Neural progenitor cell (in vitro differentiated cells): ENCODE results near the gene PMF1. TPM values are rescaled to one million over a fixed set of nuclear protein-coding genes. Genes with fewer than 3 reads are reported as not detected.

Experiments used
- DNase-seq: peaks from one replicate; pipeline ENCODE4 v3.0.0-alpha.2; 2016; ENCODE audit warnings: low spot score
- H2AFZ ChIP-seq: fragments of 200-600 bp; sonication (generic); replicated peaks from 2 replicates; pipeline ENCODE4 v1.6.1; 2016; ENCODE audit warnings: antibody characterized with exemption
- H3F3A ChIP-seq: fragments of 200-600 bp; sonication (generic); 2 replicates; pipeline ENCODE4 v1.6.1; 2016; ENCODE audit warnings: antibody characterized with exemption, low read depth
- H3K27ac ChIP-seq: fragments of 200-600 bp; sonication (generic); 2 replicates; pipeline ENCODE4 v1.5.1; 2016; ENCODE audit warnings: mild to moderate bottlenecking
- H3K27me3 ChIP-seq: fragments of 200-600 bp; sonication (generic); 2 replicates; pipeline ENCODE4 v1.6.1; 2016; ENCODE audit warnings: mild to moderate bottlenecking, moderate library complexity
- H3K36me3 ChIP-seq: fragments of 200-600 bp; sonication (generic); 2 replicates; pipeline ENCODE4 v1.5.1; 2016
- H3K4me1 ChIP-seq: fragments of 200-600 bp; sonication (generic); 2 replicates; pipeline ENCODE4 v1.6.1; 2016; ENCODE audit warnings: mixed run types
- H3K4me2 ChIP-seq: fragments of 200-600 bp; sonication (generic); 2 replicates; pipeline ENCODE4 v1.6.1; 2016
- H3K4me3 ChIP-seq: fragments of 200-600 bp; sonication (generic); 2 replicates; pipeline ENCODE4 v1.5.1; 2016
- H3K79me2 ChIP-seq: fragments of 200-600 bp; sonication (generic); 2 replicates; pipeline ENCODE4 v1.6.1; 2016; ENCODE audit warnings: low read depth
- H3K9ac ChIP-seq: fragments of 200-600 bp; sonication (generic); 2 replicates; pipeline ENCODE4 v1.6.1; 2016
- H3K9me3 ChIP-seq: fragments of 200-600 bp; sonication (generic); 2 replicates; pipeline ENCODE4 v1.5.1; 2016; ENCODE audit warnings: low read depth
- H4K20me1 ChIP-seq: fragments of 200-600 bp; sonication (generic); 2 replicates; pipeline ENCODE4 v1.6.1; 2016; ENCODE audit warnings: low read depth
- H3K27ac Mint-ChIP-seq: 3 replicates; pipeline ENCODE4 v1.8.0; 2021; ENCODE audit warnings: mixed read lengths
- H3K27me3 Mint-ChIP-seq: 2 replicates; pipeline ENCODE4 v1.8.0; 2022; ENCODE audit warnings: low read depth, mild to moderate bottlenecking, inconsistent platforms, moderate library complexity, mixed read lengths; ENCODE audit not compliant: insufficient read depth
- H3K36me3 Mint-ChIP-seq: 3 replicates; pipeline ENCODE4 v1.8.0; 2021; ENCODE audit warnings: mixed read lengths
- H3K4me1 Mint-ChIP-seq: 3 replicates; pipeline ENCODE4 v1.8.0; 2021; ENCODE audit warnings: mixed read lengths
- H3K4me3 Mint-ChIP-seq: 3 replicates; pipeline ENCODE4 v1.8.0; 2021; ENCODE audit warnings: mild to moderate bottlenecking, moderate library complexity, mixed read lengths
- H3K9me3 Mint-ChIP-seq: 3 replicates; pipeline ENCODE4 v1.8.0; 2020; ENCODE audit warnings: mixed read lengths
- CTCF ChIP-seq: fragments of 200-600 bp; sonication (generic); IDR thresholded peaks from 2 replicates; pipeline ENCODE4 v1.5.1; 2017; ENCODE audit warnings: antibody characterized with exemption, mild to moderate bottlenecking
- EZH2 ChIP-seq: fragments of 200-600 bp; sonication (generic); IDR thresholded peaks from 2 replicates; pipeline ENCODE4 v1.6.1; 2017; ENCODE audit warnings: antibody characterized with exemption, mild to moderate bottlenecking, moderate library complexity
- EZH2phosphoT487 ChIP-seq: fragments of 200-600 bp; sonication (generic); IDR thresholded peaks from 2 replicates; pipeline ENCODE4 v1.6.1; 2017; ENCODE audit warnings: antibody characterized with exemption
- total RNA-seq: library from RNA; depleted of rRNA; stranded (reverse); fragments of >200 nt; gene quantifications from 2 replicates; pipeline ENCODE4 v1.2.3, GENCODE V29; 2015; ENCODE audit warnings: low replicate concordance

PMF1 gene
- total RNA-seq, 1 donor from 2014 or later = 103 TPM

DNA sequence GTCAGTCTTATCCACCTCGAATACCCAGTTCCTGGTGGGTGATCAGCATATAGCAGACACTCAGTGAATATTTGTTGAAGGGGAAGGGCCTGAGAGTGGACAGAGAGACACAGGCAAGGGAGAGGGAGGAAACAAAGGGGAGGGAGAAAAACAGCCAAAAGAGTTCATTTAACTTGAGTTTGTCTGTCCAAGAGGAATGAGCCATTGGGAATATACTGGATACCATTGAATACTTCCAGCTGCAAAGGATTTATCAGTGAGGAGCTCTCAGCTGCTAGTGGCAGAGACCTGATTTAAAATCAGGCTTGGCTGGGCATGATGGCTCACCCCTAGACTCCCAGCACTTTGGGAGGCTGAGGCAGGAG lies 17.6 kb downstream of the PMF1 start:
- no peak overlapping the region for H3K4me2 ChIP-seq
- Mint-ChIP-seq H3K27ac (peak overlapping the region; percentile 69), H3K9me3 (no peaks in the 10 kb centered on the region), H3K36me3 (peaks cover 18% of the 10 kb centered on the region), H3K27me3 (peaks cover 4% of the 10 kb centered on the region), H3K4me1 (peaks cover 1% of the 10 kb centered on the region), H3K4me3 (no peak overlapping the region)
- no peaks in the 10 kb centered on the region for H3K4me1 ChIP-seq
- H3K27me3 ChIP-seq = no peaks in the 10 kb centered on the region
- peaks cover 5% of the 10 kb centered on the region for H3K36me3 ChIP-seq
- H3F3A ChIP-seq = no peaks in the 10 kb centered on the region
- no peak overlapping the region for H3K27ac ChIP-seq
- no peak overlapping the region for H3K9ac ChIP-seq
- no peak overlapping the region for H2AFZ ChIP-seq
- H3K9me3 ChIP-seq = no peaks in the 10 kb centered on the region
- TF ChIP-seq EZH2phosphoT487 (no peak), EZH2 (no peak), CTCF (no peak)
- H3K4me3 ChIP-seq = no peak overlapping the region
- DNase-seq = no peak
- no peaks in the 10 kb centered on the region for H3K79me2 ChIP-seq
- H4K20me1 ChIP-seq = peaks cover 4% of the 10 kb centered on the region

DNA sequence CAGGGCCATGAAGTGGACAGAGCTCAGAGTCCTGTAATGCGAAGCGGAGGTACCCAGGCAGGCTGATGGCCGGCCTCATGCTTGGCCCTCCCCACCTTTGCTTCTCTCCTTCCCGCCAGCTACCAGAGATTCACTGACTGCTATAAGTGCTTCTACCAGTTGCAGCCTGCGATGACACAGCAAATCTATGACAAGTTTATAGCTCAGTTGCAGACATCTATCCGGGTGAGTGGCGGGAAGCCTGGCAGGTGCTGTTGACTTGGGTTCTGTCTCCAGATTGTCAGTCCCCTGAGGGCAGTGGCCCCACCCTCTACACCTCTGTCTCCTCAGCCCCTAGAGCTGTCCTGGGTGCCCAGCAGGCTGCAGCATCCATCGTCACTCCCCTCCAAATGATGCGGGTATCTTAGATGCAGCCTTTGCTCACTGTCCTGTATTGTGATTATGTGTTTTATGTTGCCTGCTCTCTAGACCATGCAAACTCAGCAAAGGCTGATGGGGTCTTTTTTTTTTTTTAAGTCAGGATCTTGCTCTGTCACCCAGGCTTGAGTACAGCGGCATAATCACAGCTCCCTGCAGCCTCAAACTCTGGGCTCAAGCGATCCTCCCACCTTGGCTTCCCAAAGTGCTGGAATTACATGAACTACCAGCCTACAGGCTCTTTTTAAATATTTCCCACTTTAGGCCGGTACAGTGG lies 19.5 kb downstream of the PMF1 start:
- peaks cover 25% of the 10 kb centered on the region for H3K36me3 Mint-ChIP-seq
- TF ChIP-seq EZH2 (no peak), CTCF (no peak), EZH2phosphoT487 (no peak)
- Histone ChIP-seq H3K27ac (no peak overlapping the region), H4K20me1 (no peaks in the 10 kb centered on the region), H3K79me2 (no peaks in the 10 kb centered on the region), H3K4me2 (no peak overlapping the region), H3K9ac (no peak overlapping the region), H3K36me3 (no peaks in the 10 kb centered on the region), H3K4me3 (no peak overlapping the region), H3K27me3 (no peaks in the 10 kb centered on the region), H3K9me3 (no peaks in the 10 kb centered on the region), H2AFZ (no peak overlapping the region), H3K4me1 (no peaks in the 10 kb centered on the region), H3F3A (no peaks in the 10 kb centered on the region)
- no peaks in the 10 kb centered on the region for H3K9me3 Mint-ChIP-seq
- H3K4me1 Mint-ChIP-seq = no peaks in the 10 kb centered on the region
- no peak overlapping the region for H3K4me3 Mint-ChIP-seq
- no peak overlapping the region for H3K27ac Mint-ChIP-seq
- peaks cover 2% of the 10 kb centered on the region for H3K27me3 Mint-ChIP-seq
- DNase-seq = no peak

DNA sequence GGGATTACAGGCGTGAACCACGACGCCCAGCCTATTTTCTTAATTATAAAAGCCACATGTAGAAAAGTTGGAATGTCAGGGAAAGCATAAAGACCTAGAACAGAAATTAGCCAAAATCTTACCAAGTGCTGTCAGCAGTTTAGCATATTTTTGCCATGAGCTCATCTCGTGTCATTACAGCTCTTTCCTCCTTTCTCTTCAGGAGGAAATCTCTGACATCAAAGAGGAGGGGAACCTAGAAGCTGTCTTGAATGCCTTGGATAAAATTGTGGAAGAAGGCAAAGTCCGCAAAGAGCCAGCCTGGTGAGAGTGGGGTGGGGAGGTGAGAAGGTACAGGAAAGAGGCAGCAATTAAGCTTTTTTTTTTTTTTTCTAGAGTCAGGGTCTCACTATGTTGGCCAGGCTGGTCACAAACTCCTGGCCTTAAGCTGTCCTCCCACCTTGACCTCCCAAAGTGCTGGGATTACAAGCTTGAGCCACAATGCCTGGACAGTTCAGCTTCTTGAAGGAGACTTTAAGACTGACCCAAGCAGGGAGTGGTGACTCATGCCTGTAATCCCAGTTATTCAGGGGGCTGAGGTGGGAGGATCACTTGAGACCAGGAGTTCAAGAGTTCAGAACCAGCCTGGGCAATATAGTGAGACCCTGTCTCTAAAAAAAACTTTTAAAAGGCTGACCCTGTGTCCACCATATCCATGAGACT lies 20.8 kb downstream of the PMF1 start:
- H3K27me3 ChIP-seq = no peaks in the 10 kb centered on the region
- no peaks in the 10 kb centered on the region for H3F3A ChIP-seq
- no peak for DNase-seq
- H4K20me1 ChIP-seq = no peaks in the 10 kb centered on the region
- Mint-ChIP-seq H3K4me3 (no peak overlapping the region), H3K27ac (no peak overlapping the region), H3K9me3 (no peaks in the 10 kb centered on the region), H3K4me1 (no peaks in the 10 kb centered on the region), H3K36me3 (peaks cover 26% of the 10 kb centered on the region), H3K27me3 (peaks cover 2% of the 10 kb centered on the region)
- H3K4me3 ChIP-seq = no peak overlapping the region
- H3K4me1 ChIP-seq = no peaks in the 10 kb centered on the region
- H2AFZ ChIP-seq = no peak overlapping the region
- H3K27ac ChIP-seq = no peak overlapping the region
- no peaks in the 10 kb centered on the region for H3K79me2 ChIP-seq
- no peak for TF ChIP-seq EZH2
- no peak overlapping the region for H3K9ac ChIP-seq
- peaks cover 3% of the 10 kb centered on the region for H3K36me3 ChIP-seq
- no peaks in the 10 kb centered on the region for H3K9me3 ChIP-seq
- no peak overlapping the region for H3K4me2 ChIP-seq

DNA sequence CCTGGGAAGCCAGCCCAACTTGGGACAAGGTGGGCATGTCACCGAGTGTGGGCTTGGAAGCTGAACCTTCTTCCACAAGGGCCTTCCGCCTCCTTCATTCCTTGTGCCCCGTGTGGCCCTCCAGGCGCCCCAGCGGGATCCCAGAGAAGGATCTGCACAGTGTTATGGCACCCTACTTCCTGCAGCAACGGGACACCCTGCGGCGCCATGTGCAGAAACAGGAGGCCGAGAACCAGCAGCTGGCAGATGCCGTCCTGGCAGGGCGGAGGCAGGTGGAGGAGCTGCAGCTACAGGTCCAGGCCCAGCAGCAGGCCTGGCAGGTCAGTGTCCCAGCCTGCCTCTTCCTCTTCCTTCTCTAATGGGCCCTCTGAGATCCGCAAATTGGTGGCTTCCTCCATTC lies 23.4 kb downstream of the PMF1 start:
- Histone ChIP-seq H3F3A (no peaks in the 10 kb centered on the region), H3K27me3 (no peaks in the 10 kb centered on the region), H2AFZ (no peak overlapping the region), H3K36me3 (peaks cover 3% of the 10 kb centered on the region), H3K27ac (no peak overlapping the region), H3K79me2 (no peaks in the 10 kb centered on the region), H3K4me2 (no peak overlapping the region), H3K4me1 (no peaks in the 10 kb centered on the region), H4K20me1 (peaks cover 4% of the 10 kb centered on the region), H3K9me3 (no peaks in the 10 kb centered on the region), H3K9ac (no peak overlapping the region), H3K4me3 (no peak overlapping the region)
- no peak overlapping the region for H3K27ac Mint-ChIP-seq
- no peak overlapping the region for H3K4me3 Mint-ChIP-seq
- DNase-seq = no peak
- peaks cover 2% of the 10 kb centered on the region for H3K27me3 Mint-ChIP-seq
- no peaks in the 10 kb centered on the region for H3K4me1 Mint-ChIP-seq
- H3K9me3 Mint-ChIP-seq = no peaks in the 10 kb centered on the region
- TF ChIP-seq CTCF (no peak), EZH2phosphoT487 (no peak), EZH2 (no peak)
- H3K36me3 Mint-ChIP-seq = peaks cover 23% of the 10 kb centered on the region
